Right ventricle myocardium inferior (tissue), 1 donor: ENCODE results near the gene TMEM229B. TPM values are rescaled to one million over a fixed set of nuclear protein-coding genes. Genes with fewer than 3 reads are reported as not detected.
"Not testable (repeated sequence)": the region's sequence is repeated elsewhere in the genome, so short reads cannot be mapped to it uniquely, and the experiment has no call there.

Experiments used
- ATAC-seq: fragments of 200-7000 bp; cut with Tn5 transposase; one replicate; pipeline ENCODE4 v1.9.1; 2020; ENCODE audit warnings: mild to moderate bottlenecking, moderate library complexity
- DNase-seq: peaks from one replicate; pipeline ENCODE4 v3.0.0; 2021; ENCODE audit errors: missing footprints
- intact Hi-C: fragments of 100-400 bp; cut with DNase I; formaldehyde crosslinking; loops from one replicate; pipeline ENCODE4 v1.11.0; 2022
- total RNA-seq: library from RNA; stranded (reverse); fragmentation: NEBNext Ultra II Directional; extraction: Animal tissue kit (Norgen Biotek cat#: 25700); gene quantifications from one replicate; pipeline ENCODE4 v1.2.1, GENCODE V29; 2021
- donor health status: DM: no; HTN: yes; CAD: no; lungs with severe emphysema.

TMEM229B gene
- total RNA-seq, 1 donor from 2014 or later: 4.2 TPM

GRCh38 chr14:67468378-67468730 lies 20.2 kb downstream of the TMEM229B start:
- intact Hi-C loops: no loop called here
- DNase-seq (no peak), ATAC-seq (no peak)

GRCh38 chr14:67467134-67467533 lies 21.4 kb downstream of the TMEM229B start:
- ATAC-seq (no peak), DNase-seq (no peak)
- intact Hi-C loops: no loop called here

GRCh38 chr14:67464879-67465278 lies 23.6 kb downstream of the TMEM229B start:
- ATAC-seq (no peak), DNase-seq (no peak)
- intact Hi-C loops: no loop called here

GRCh38 chr14:67464377-67464776 lies 24.1 kb downstream of the TMEM229B start:
- intact Hi-C loops: no loop called here
- DNase-seq (no peak), ATAC-seq (no peak)

- no peak for DNase-seq
- no peak for ATAC-seq
- intact Hi-C loops: no loop called here
Observed at GRCh38 chr14:67463900-67464299, 24.6 kb downstream of the TMEM229B start.

- intact Hi-C loops: no loop called here
- ATAC-seq (no peak), DNase-seq (no peak)
Observed at GRCh38 chr14:67461996-67462395, 26.5 kb downstream of the TMEM229B start.

GRCh38 chr14:67461341-67461985 lies 27.1 kb downstream of the TMEM229B start:
- DNase-seq (no peak), ATAC-seq (no peak)
- intact Hi-C loops: no loop called here

- intact Hi-C loops: no loop called here
- peak; percentile 43 for ATAC-seq
Observed at GRCh38 chr14:67459336-67459735, 29.2 kb downstream of the TMEM229B start.

GRCh38 chr14:67457782-67458181 lies 30.7 kb downstream of the TMEM229B start:
- ATAC-seq (peak; percentile 82), DNase-seq (no peak)
- intact Hi-C loops: no loop called here

More at GRCh38 chr14:67459336-67459735, 29.2 kb downstream of the TMEM229B start:
- no peak for DNase-seq

- ATAC-seq: no peak
- intact Hi-C loops: no loop called here
- DNase-seq: no peak
Observed at GRCh38 chr14:67456732-67457131, 31.8 kb downstream of the TMEM229B start.

GRCh38 chr14:67453575-67454300 lies 34.8 kb downstream of the TMEM229B start:
- DNase-seq: no peak
- peak; percentile 73 for ATAC-seq
- intact Hi-C loops: no loop called here

GRCh38 chr14:67451667-67452066 lies 36.9 kb downstream of the TMEM229B start:
- DNase-seq, intact Hi-C loops, ATAC-seq: not testable (repeated sequence)

GRCh38 chr14:67449096-67449495 lies 39.4 kb downstream of the TMEM229B start:
- DNase-seq (no peak), ATAC-seq (no peak)
- intact Hi-C loops: loop anchor here (5.0 kb wide), 1 partner anchor 38 kb away; the partner anchor contains the start of gene TMEM229B

- peak; percentile 20 for ATAC-seq
Observed at GRCh38 chr14:67447033-67447381, 41.5 kb downstream of the TMEM229B start.

GRCh38 chr14:67446371-67447032 lies 42.0 kb downstream of the TMEM229B start:
- DNase-seq: no peak
- intact Hi-C loops: loop anchor here (5.0 kb wide), 1 partner anchor 41 kb away; the partner anchor contains the start of gene TMEM229B
- ATAC-seq: peak; percentile 80

More at GRCh38 chr14:67447033-67447381, 41.5 kb downstream of the TMEM229B start:
- intact Hi-C loops: loop anchor here (5.0 kb wide), 1 partner anchor 40 kb away; the partner anchor contains the start of gene TMEM229B
- DNase-seq: no peak

- DNase-seq: no peak
- intact Hi-C loops: no loop called here
- no peak for ATAC-seq
Observed at GRCh38 chr14:67444395-67444794, 44.1 kb downstream of the TMEM229B start.

- DNase-seq (no peak), ATAC-seq (no peak)
- intact Hi-C loops: no loop called here
Observed at GRCh38 chr14:67442139-67442906, 46.2 kb downstream of the TMEM229B start.

GRCh38 chr14:67441672-67442071 lies 46.8 kb downstream of the TMEM229B start:
- intact Hi-C loops: no loop called here
- ATAC-seq: peak; percentile 83
- no peak for DNase-seq

GRCh38 chr14:67441256-67441655 lies 47.3 kb downstream of the TMEM229B start:
- DNase-seq (no peak), ATAC-seq (no peak)
- intact Hi-C loops: no loop called here
